ENCODE measurements around the gene ISOC2. TPM values are rescaled to one million over a fixed set of nuclear protein-coding genes. Genes with fewer than 3 reads are reported as not detected.
"Not testable (repeated sequence)": the region's sequence is repeated elsewhere in the genome, so short reads cannot be mapped to it uniquely, and the experiment has no call there.

The ISOC2 gene
- total RNA-seq, 4 donors from 2014 or later = 71.1 to 142 (median 97.6) TPM

DNA sequence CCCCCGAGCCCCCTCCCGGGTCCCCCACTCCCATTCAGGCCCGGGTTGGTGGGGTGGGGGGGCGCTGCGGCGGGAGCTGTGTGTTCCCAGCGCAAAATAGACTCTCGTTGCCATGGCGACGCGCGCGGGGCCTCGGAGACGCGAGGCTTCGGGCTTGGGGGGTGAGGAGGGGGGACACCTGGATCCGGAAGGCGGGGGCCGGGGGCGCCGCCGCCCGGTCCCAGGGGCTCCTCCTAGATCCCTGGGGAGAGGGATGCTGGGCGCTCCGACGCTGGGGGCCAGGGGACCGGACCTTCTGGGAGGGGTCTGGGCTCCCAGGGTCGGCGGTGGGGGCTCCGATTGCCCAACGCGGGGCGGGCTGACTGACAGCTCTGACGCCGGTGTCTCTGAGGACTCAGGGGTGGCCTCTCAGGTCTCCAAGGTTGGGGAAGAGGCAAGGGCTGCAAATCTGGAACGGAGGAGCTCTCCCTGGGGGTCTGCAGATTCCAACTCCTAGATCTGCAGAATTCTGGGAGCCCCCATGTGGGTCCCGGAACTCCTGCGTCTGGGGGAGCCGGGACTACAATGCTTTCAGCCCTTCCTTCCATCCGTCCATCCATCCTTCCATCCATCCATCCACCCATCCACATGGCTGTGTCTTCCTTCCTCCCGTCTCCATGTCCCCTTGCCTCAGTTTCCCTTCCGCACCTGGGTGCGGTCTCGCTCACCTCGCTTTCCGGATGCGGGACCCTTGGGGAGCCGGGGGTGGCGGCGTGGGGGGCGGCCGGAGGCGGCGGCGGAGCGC is 9.3 kb downstream of the ISOC2 start:
- in situ Hi-C loops (cut with MboI; ENCODE audit: low pct_ligation_motif_present in 1 of 4, low pct_unique_long_range_greater_than_20kb in 1 of 4, low sequenced_read_pairs in 3 of 4) = no loop called here

DNA sequence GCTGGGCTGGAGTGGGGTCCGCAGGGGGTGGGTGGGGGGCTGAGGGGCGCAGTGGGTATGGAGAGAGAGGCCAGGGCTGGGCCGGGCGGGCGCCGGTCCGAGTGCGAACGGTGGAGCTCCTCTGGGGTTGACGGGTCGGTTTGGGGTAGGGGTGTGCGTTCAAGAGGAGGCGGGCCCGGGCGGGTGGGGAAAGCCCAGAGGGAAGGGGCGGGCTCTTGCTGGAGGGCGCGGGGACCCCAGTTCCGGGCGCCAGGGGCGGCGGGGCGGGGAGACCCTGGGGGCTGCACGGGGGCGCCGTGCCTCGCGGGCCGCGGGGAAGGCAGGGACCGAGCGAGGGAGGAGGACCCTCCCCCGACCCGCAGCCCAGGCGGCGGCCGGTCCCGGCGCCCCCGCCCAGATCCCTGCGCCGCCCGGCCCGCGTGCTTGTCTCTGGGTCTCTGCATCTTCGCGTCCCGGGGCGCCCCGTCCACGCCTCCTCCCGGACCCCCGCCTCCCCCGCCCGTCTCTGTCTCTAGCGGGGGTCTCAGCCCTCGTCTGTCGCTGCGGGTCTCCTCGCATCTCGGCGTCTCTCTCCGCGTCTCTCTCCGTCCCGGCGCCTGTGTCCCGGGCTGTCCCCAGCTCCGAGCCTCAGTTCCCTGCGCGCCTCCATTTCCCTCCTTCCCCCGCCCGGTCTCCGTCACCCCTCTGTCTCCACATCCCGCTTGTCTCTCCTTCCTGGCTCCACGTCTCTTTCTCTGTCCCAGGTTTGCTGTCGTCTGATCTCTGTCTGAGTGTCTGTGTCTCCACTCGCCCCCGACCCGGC is 10.1 kb downstream of the ISOC2 start:
- WGBS, 2 donors (ENCODE audit: low coverage in 1 of 2) = 3% methylated on average over 54 of the region's 80 CpGs; no CpG with 5 or more reads in 1 of the 2 donors
- peaks cover 6 to 20% (median 16%) of the 10 kb centered on the region in 4 donors for H3K4me1 ChIP-seq
- no peaks in the 10 kb centered on the region for H3K36me3 ChIP-seq
- H3K4me3 ChIP-seq = peak overlapping the region in 2 of 4 donors; percentile 1 to 32
- intact Hi-C loops (cut with DNase I; ENCODE audit: low total_unique reads) (loop anchor here (1.0 kb wide), 1 partner anchor 69 kb away; no protein-coding TSS in a partner anchor), in situ Hi-C loops (cut with MboI; ENCODE audit: low pct_ligation_motif_present in 1 of 4, low pct_unique_long_range_greater_than_20kb in 1 of 4, low sequenced_read_pairs in 3 of 4) (no loop called here)
- DNase-seq = no peak
- no peak overlapping the region for H3K27ac ChIP-seq
- peaks cover 37% of the 10 kb centered on the region for H3K27me3 ChIP-seq
- no peaks in the 10 kb centered on the region for H3K9me3 ChIP-seq
- no peak for TF ChIP-seq POLR2A (IDR thresholded peaks at IDR 0.05)
- TF ChIP-seq EP300 (IDR thresholded peaks at IDR 0.05; ENCODE audit: low read depth) = no peak
- TF ChIP-seq, protein P1, sequence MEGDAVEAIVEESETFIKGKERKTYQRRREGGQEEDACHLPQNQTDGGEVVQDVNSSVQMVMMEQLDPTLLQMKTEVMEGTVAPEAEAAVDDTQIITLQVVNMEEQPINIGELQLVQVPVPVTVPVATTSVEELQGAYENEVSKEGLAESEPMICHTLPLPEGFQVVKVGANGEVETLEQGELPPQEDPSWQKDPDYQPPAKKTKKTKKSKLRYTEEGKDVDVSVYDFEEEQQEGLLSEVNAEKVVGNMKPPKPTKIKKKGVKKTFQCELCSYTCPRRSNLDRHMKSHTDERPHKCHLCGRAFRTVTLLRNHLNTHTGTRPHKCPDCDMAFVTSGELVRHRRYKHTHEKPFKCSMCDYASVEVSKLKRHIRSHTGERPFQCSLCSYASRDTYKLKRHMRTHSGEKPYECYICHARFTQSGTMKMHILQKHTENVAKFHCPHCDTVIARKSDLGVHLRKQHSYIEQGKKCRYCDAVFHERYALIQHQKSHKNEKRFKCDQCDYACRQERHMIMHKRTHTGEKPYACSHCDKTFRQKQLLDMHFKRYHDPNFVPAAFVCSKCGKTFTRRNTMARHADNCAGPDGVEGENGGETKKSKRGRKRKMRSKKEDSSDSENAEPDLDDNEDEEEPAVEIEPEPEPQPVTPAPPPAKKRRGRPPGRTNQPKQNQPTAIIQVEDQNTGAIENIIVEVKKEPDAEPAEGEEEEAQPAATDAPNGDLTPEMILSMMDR (IDR thresholded peaks at IDR 0.05) = no peak
- no peak for TF ChIP-seq POLR2AphosphoS5 (IDR thresholded peaks at IDR 0.05)

More for the DNA sequence above, 9.3 kb downstream of the ISOC2 start:
- peaks cover 6 to 20% (median 16%) of the 10 kb centered on the region in 4 donors for H3K4me1 ChIP-seq
- no peak overlapping the region for H3K27ac ChIP-seq
- peaks cover 34% of the 10 kb centered on the region for H3K27me3 ChIP-seq
- TF ChIP-seq EP300 (IDR thresholded peaks at IDR 0.05; ENCODE audit: low read depth) (no peak), POLR2AphosphoS5 (IDR thresholded peaks at IDR 0.05) (no peak), POLR2A (IDR thresholded peaks at IDR 0.05) (no peak)
- TF ChIP-seq, protein P1 (IDR thresholded peaks at IDR 0.05) = no peak
- 24 to 60% methylated on average over 1 to 44 of the region's 57 CpGs for WGBS, 2 donors (ENCODE audit: low coverage in 1 of 2)
- intact Hi-C loops (cut with DNase I; ENCODE audit: low total_unique reads) = loop anchor here (1.0 kb wide), 1 partner anchor 70 kb away; no protein-coding TSS in a partner anchor
- H3K4me3 ChIP-seq = peak overlapping the region in 2 of 4 donors; percentile 3 to 32
- DNase-seq = no peak
- H3K9me3 ChIP-seq = no peaks in the 10 kb centered on the region
- H3K36me3 ChIP-seq = no peaks in the 10 kb centered on the region

DNA sequence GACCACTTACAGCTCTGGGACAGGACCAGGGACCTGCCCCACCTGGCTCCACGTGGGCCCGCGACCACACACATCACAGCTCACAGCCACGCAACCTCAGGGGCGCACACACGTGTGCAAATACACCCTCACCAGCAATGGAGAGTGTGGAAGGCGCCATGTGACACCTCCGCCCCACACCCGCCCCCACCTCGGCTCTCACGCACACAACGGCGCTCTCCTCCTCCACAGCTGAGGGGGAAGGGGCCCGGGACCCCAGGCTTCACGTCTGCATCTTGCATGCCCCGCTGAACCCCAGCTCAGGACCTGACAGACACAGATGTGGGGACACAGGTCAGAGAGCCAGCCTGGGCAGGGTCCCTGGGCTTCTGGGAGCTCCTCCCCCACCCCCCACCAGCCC is 12.0 kb downstream of the ISOC2 start:
- H3K4me1 ChIP-seq = peaks cover 6 to 20% (median 16%) of the 10 kb centered on the region in 4 donors
- H3K4me3 ChIP-seq = no peak overlapping the region
- no peaks in the 10 kb centered on the region for H3K36me3 ChIP-seq
- no peak for DNase-seq
- intact Hi-C loops (cut with DNase I; ENCODE audit: low total_unique reads) (no loop called here), in situ Hi-C loops (cut with MboI; ENCODE audit: low pct_ligation_motif_present in 1 of 4, low pct_unique_long_range_greater_than_20kb in 1 of 4, low sequenced_read_pairs in 3 of 4) (no loop called here)
- 47% methylated on average over 16 of the region's 16 CpGs; no CpG with 5 or more reads in 1 of the 2 donors for WGBS, 2 donors (ENCODE audit: low coverage in 1 of 2)
- peaks cover 53% of the 10 kb centered on the region for H3K27me3 ChIP-seq
- H3K9me3 ChIP-seq = no peaks in the 10 kb centered on the region
- no peak overlapping the region for H3K27ac ChIP-seq
- TF ChIP-seq POLR2A (IDR thresholded peaks at IDR 0.05) = no peak
- TF ChIP-seq, protein P1 (IDR thresholded peaks at IDR 0.05) = no peak
- TF ChIP-seq EP300 (IDR thresholded peaks at IDR 0.05; ENCODE audit: low read depth) = no peak
- no peak for TF ChIP-seq POLR2AphosphoS5 (IDR thresholded peaks at IDR 0.05)

DNA sequence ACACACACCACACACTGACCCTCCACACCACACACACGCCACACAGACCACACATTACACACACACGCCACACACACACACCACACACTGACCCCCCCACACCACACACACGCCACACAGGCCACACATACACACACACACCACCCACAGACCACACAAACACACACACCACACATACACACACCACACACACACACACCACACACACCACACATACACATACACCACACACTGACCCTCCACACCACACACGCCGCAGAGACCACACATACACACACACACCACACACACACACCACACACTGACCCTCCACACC is 13.3 kb downstream of the ISOC2 start:
- H3K27ac ChIP-seq; intact Hi-C loops (cut with DNase I; ENCODE audit: low total_unique reads); in situ Hi-C loops (cut with MboI; ENCODE audit: low pct_ligation_motif_present in 1 of 4, low pct_unique_long_range_greater_than_20kb in 1 of 4, low sequenced_read_pairs in 3 of 4); DNase-seq; H3K36me3 ChIP-seq; H3K4me3 ChIP-seq; H3K9me3 ChIP-seq: not testable (repeated sequence)
- 78 to 80% methylated on average over 2 to 5 of the region's 5 CpGs for WGBS, 2 donors (ENCODE audit: low coverage in 1 of 2)
- Histone ChIP-seq H3K27me3 (peaks cover 67% of the 10 kb centered on the region), H3K4me1 (peaks cover 6 to 20% (median 16%) of the 10 kb centered on the region in 4 donors)

Measured in transverse colon (tissue), 4 donors.